ENCODE results near the gene AHDC1. TPM values are rescaled to one million over a fixed set of nuclear protein-coding genes. Genes with fewer than 3 reads are reported as not detected.

The AHDC1 gene
- polyA plus RNA-seq, 3 donors: 0.16 to 3.3 (median 0.30) TPM

DNA sequence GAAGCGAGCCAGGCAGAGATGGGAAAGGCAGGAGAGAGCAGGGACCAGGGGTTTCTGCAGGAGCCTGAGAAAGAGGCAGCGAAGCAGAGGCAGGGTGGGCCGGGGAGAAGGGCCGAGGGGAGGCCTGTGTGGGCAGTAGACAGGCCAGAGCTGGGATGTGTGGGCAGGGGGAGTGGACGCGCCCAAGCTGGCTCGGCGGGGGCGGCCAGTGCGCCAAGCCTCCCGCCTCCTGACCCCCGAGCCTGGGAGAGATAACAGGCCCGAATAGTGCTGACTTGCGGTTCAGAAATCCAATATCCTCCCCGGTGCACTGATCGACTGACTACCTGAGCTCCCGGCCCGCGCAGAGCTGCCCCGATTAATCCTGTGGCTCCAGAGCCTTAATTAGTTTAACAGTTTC, 41.9 kb downstream of the AHDC1 start:
- Histone ChIP-seq H3K4me3 (replicated peaks in 1 of 3; ENCODE audit: low read depth in 2 of 3, low read length in 3 of 3) (no peak overlapping the region), H3K9me3 (replicated peaks in 1 of 2; ENCODE audit: control insufficient read depth in 1 of 2, insufficient read depth in 1 of 2, low read length in 2 of 2) (no peaks in the 10 kb centered on the region), H3K27ac (ENCODE audit: low read depth in 1 of 2, low read length in 2 of 2) (no peak overlapping the region), H3K36me3 (replicated peaks in 1 of 2; ENCODE audit: control insufficient read depth in 1 of 2, insufficient read depth in 2 of 2, low read length in 2 of 2) (no peaks in the 10 kb centered on the region), H2AFZ (ENCODE audit: insufficient read depth, low read depth, low read length, poor library complexity, severe bottlenecking) (no peak overlapping the region), H3K4me1 (ENCODE audit: control insufficient read depth in 1 of 2, insufficient read depth in 2 of 2, low read length in 2 of 2) (peaks cover 32 to 36% of the 10 kb centered on the region in 2 donors), H3K4me2 (replicated peaks; ENCODE audit: extremely low read depth, low read length, poor library complexity, severe bottlenecking) (no peak overlapping the region), H3K9ac (ENCODE audit: insufficient read depth, low read length, poor library complexity, severe bottlenecking) (no peak overlapping the region), H4K20me1 (ENCODE audit: insufficient read depth, low read length) (peaks cover 21% of the 10 kb centered on the region), H3K27me3 (ENCODE audit: control insufficient read depth in 2 of 2, insufficient read depth in 2 of 2, low read length in 2 of 2) (no peaks in the 10 kb centered on the region), H3K79me2 (ENCODE audit: insufficient read depth, low read length) (no peaks in the 10 kb centered on the region)
- Mint-ChIP-seq H3K4me1 (peaks cover 48% of the 10 kb centered on the region), H3K4me3 (no peak overlapping the region), H3K36me3 (peaks cover 4 to 10% of the 10 kb centered on the region in 2 donors), H3K27me3 (ENCODE audit: low read depth in 3 of 3) (peaks cover 1 to 6% (median 6%) of the 10 kb centered on the region in 3 donors), H3K9me3 (peaks cover 0 to 2% (median 0%) of the 10 kb centered on the region in 7 donors), H3K27ac (no peak overlapping the region)
- intact Hi-C loops (cut with micrococcal nuclease): no loop called here
- DNase-seq: no peak
- WGBS (ENCODE audit: insufficient coverage): 90% methylated on average over 18 of the region's 20 CpGs
- TF ChIP-seq, protein P1, sequence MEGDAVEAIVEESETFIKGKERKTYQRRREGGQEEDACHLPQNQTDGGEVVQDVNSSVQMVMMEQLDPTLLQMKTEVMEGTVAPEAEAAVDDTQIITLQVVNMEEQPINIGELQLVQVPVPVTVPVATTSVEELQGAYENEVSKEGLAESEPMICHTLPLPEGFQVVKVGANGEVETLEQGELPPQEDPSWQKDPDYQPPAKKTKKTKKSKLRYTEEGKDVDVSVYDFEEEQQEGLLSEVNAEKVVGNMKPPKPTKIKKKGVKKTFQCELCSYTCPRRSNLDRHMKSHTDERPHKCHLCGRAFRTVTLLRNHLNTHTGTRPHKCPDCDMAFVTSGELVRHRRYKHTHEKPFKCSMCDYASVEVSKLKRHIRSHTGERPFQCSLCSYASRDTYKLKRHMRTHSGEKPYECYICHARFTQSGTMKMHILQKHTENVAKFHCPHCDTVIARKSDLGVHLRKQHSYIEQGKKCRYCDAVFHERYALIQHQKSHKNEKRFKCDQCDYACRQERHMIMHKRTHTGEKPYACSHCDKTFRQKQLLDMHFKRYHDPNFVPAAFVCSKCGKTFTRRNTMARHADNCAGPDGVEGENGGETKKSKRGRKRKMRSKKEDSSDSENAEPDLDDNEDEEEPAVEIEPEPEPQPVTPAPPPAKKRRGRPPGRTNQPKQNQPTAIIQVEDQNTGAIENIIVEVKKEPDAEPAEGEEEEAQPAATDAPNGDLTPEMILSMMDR (IDR thresholded peaks at IDR 0.05): no peak

DNA sequence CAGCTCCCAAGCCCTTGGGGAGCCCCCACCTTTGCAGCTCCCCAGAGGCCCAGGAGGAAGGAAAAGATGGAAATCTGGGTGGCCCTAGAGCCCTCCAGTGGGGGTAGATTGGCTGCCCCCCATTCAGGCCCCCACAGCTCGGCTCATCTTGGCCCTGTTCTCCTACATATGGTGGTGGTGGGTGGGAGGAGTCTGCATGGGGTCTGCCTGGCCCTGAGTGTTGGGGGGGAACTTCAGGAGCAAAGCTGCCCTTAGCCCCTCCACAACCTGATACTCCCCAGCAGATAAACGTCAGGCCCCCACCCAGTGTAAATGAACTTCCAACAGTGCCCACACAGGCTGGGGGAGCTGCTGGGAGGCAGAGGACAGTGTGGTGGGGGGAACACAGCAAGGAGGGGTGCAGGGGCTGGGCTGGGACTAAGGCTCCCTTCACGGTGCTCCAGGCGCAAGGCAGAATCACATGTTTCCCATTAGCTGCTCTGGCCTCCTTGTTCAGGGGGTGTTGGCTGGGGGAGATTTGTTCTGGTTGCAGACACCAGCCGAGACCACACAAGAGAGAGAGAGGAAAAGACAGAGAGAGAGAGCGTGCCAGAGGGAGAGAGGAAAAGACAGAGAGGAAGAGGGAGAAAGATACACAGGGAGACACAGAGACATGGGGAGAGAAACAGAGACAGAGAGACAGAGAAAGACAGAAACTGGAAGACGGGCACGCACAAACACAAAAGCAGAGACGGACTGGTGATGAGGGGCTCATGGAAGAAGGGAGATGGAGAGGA, 42.6 kb downstream of the AHDC1 start:
- H3K9ac ChIP-seq (ENCODE audit: insufficient read depth, low read length, poor library complexity, severe bottlenecking): no peak overlapping the region
- TF ChIP-seq, protein P1 (IDR thresholded peaks at IDR 0.05): no peak
- intact Hi-C loops (cut with micrococcal nuclease): no loop called here
- Mint-ChIP-seq H3K27me3 (ENCODE audit: low read depth in 3 of 3) (peaks cover 0 to 6% (median 6%) of the 10 kb centered on the region in 3 donors), H3K9me3 (peaks cover 0 to 2% (median 0%) of the 10 kb centered on the region in 7 donors), H3K4me1 (peaks cover 52% of the 10 kb centered on the region), H3K27ac (no peak overlapping the region), H3K36me3 (peaks cover 4 to 9% of the 10 kb centered on the region in 2 donors), H3K4me3 (no peak overlapping the region)
- no peaks in the 10 kb centered on the region for H3K79me2 ChIP-seq (ENCODE audit: insufficient read depth, low read length)
- H3K4me2 ChIP-seq (replicated peaks; ENCODE audit: extremely low read depth, low read length, poor library complexity, severe bottlenecking): no peak overlapping the region
- H3K27ac ChIP-seq (ENCODE audit: low read depth in 1 of 2, low read length in 2 of 2): no peak overlapping the region
- no peak overlapping the region for H2AFZ ChIP-seq (ENCODE audit: insufficient read depth, low read depth, low read length, poor library complexity, severe bottlenecking)
- peaks cover 39 to 43% of the 10 kb centered on the region in 2 donors for H3K4me1 ChIP-seq (ENCODE audit: control insufficient read depth in 1 of 2, insufficient read depth in 2 of 2, low read length in 2 of 2)
- no peaks in the 10 kb centered on the region for H3K27me3 ChIP-seq (ENCODE audit: control insufficient read depth in 2 of 2, insufficient read depth in 2 of 2, low read length in 2 of 2)
- peaks cover 18% of the 10 kb centered on the region for H4K20me1 ChIP-seq (ENCODE audit: insufficient read depth, low read length)
- WGBS (ENCODE audit: insufficient coverage): 48% methylated on average over 7 of the region's 9 CpGs
- H3K4me3 ChIP-seq (replicated peaks in 1 of 3; ENCODE audit: low read depth in 2 of 3, low read length in 3 of 3): no peak overlapping the region
- DNase-seq: no peak
- no peaks in the 10 kb centered on the region for H3K36me3 ChIP-seq (replicated peaks in 1 of 2; ENCODE audit: control insufficient read depth in 1 of 2, insufficient read depth in 2 of 2, low read length in 2 of 2)
- no peaks in the 10 kb centered on the region for H3K9me3 ChIP-seq (replicated peaks in 1 of 2; ENCODE audit: control insufficient read depth in 1 of 2, insufficient read depth in 1 of 2, low read length in 2 of 2)

Measured in CD14-positive monocyte (primary cell).